T follicular helper cell (primary cell): ENCODE measurements around the gene RYR2.
"Not testable (repeated sequence)": the region's sequence is repeated elsewhere in the genome, so short reads cannot be mapped to it uniquely, and the experiment has no call there.

Experiments used
- DNase-seq: peaks from one replicate; pipeline ENCODE4 v3.0.0-alpha.2; 2020; ENCODE audit warnings: low read depth

The RYR2 gene

DNA sequence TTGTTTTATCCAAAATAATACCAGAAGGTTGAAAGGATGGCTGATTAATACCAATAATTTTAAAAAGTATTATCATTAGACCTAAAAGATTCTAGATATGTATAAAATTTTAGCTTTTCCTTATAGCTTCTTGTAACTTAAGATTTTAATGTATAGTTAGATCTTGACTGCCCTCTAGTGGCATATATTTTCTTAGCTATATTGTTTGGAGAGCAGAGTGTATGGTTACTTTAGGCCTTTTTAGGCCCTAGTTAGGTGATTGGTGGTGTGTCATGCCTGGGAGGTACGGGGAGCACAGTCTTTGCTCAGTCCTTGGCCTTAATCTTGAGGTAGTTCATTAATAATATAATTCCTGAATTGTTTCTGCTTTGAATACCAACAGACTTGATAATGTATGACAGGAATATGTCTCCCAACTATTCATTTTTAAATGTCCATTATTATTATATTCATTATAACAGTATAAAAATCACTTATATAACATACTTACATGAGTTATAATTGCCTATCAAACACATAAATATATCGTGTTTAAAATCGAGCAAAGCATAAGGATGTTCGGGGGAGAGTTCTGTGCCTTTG, 520.3 kb downstream of the RYR2 start:
- no peak for DNase-seq

DNA sequence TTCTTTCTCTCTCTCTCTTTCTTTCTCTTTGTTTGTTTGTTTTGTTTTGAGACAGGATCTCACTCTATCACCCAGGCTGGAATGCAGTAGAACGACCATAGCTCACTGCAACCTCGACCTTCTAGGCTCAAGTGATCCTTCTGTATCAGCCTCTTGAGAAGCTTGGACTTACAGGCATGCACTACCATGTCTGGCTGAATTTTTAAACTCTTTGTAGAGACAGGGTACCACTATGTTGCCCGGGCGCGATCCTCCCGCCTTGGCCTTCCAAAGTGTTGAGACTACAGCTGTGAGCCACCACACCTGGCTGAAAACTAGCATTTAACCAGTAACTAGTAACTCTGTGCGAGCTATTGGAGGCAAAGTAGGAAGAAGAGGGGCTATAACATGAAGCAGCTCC, 523.3 kb downstream of the RYR2 start:
- DNase-seq: no peak

DNA sequence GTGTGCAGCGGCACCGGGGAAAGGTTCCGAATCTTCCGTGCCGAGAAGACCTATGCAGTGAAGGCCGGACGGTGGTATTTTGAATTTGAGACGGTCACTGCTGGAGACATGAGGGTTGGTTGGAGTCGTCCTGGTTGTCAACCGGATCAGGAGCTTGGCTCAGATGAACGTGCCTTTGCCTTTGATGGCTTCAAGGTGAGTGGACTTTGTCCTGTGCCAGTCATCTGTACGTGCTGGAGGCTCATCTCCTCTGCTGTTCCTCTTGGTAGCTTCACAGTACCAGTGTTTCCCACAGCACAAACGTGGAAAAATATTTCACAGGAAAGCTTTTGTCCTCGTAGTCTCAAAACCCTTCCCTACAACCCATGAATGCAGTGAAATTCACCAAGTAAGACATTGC, 524.6 kb downstream of the RYR2 start:
- DNase-seq: no peak

DNA sequence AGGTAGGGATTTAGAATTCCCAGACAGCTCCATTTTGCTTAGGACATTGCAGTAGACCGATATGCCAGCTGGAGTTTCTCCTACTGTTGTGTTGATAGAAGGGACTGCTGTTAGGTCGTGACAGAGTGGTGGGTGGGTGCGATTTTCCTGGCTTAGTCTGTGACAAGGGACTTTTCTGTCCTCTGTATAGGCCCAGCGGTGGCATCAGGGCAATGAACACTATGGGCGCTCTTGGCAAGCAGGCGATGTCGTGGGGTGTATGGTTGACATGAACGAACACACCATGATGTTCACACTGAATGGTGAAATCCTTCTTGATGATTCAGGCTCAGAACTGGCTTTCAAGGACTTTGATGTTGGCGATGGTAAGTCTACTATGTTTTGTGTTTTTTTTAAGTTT, 527.0 kb downstream of the RYR2 start:
- no peak for DNase-seq

DNA sequence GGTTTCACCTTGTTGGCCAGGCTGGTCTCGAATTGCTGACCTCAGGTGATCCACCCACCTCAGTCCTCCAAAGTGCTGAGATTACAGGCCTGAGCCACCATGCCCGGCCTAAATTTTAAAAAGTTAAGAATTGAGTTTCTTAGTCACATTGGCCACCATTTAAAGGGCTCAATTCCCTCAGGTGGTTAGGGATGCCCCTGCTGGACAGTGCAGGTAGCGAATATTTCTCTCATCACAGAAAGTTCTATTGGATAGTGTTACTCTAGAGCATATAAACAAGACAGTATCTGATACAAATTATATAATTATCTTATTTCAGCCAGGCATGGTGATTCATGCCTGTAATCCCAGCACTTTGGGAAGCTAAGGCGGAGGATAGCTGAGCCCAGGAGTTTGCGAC, 528.5 kb downstream of the RYR2 start:
- no peak for DNase-seq

DNA sequence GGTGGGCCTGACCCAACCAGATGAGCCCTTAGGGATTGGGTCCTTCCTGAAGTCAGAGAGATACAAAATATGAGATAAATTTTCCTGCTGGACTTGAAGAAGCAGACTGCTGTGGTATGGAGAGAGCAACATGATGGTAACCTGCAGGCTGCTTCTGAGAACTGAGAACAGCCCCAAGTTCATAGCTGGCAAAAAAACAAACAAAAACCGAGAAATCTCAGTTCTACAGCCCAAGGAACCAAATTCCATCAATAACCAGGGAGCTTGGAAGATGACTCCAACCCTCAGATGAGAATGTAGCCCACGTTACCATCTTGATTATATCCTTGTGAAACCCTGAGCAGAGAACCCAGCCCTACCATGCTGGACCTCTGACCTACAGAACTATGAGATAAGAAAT, 532.6 kb downstream of the RYR2 start:
- no peak for DNase-seq

DNA sequence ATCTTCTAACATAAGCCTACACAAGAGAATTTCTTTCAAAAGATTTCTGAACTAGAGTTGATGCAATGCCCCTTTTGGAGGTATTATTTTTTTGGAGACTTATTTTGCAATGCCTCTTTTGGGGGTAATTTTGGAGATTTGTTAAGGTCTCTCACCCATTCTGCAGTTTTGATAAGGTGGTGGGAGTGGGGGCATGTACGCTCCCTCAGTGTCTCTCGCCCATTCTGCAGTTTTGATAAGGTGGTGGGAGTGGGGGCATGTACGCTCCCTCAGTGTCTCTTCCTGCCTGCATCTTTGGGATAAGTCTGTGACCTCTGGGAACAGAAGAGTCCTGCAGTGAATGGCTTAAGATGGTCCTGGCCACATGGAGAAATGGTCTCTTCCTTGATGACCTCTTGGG, 536.6 kb downstream of the RYR2 start:
- no peak for DNase-seq

DNA sequence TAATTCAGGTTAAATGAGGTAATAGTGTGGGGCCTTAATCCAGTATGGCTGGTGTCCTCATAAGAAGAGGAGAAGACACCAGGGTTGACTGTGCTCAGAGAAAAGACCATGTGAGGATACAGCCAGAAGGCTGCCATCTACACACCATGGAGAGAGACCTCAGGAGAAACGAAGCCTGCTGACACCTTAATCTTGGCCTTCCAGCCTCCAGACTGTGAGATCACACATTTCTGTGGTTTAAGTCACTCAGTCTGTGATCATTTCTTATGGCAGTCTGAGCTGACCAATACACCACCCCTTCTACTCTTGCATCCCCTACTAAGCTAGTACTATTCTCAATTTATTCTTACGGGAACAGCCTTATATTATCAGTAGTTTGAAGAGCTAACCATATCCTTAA, 538.7 kb downstream of the RYR2 start:
- no peak for DNase-seq

DNA sequence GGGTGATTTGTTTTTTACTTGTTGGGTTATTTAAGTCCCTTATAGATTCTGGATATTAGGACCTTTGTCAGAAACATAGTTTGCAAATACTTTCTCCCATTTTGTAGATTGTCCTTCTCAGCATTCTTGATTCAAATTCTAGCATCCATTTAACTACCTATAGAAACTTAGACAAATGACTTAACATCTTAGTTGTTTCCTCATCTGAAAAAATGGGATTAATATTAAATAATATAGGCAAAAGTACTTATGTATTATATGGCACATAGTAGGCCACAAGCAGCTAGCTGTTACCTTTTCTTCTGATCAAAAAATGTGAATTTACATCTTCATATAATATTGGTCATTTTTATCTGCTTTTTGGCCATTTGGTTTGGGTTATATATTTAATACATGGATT, 541.3 kb downstream of the RYR2 start:
- DNase-seq: no peak

DNA sequence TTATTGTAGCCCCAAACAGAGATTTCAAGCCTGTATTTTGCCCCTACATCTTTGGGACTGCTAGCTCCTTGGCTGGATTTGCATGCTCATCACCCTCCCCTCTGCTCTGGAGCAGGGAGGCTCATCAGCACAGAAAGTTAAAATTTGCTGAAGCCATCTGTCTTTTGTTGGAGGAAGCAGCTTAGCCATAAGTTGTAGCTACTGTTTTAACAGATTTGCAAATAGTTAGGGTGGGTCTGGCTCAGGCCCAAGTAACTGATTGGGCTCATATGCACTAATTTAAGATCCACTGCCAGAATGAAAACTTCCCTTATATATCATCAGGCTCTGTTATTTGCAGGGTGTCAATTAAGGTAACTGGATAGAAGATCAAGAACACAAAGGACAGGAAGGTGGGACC, 541.8 kb downstream of the RYR2 start:
- no peak for DNase-seq

DNA sequence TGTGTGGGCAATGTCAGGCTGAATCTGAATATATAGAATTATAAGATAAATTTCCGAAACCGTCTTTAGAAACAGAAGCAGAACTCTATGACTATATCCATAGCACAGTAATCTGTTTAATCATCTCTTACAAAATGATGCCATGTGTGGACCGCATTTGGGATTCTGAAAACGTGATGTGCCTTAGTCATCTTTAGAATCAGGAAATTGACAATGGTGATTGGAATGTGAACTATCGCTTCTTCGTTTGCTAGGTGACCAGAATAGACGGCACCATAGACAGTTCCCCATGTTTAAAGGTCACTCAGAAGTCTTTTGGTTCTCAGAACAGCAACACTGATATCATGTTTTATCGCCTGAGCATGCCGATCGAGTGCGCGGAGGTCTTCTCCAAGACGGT, 548.4 kb downstream of the RYR2 start:
- no peak for DNase-seq

DNA sequence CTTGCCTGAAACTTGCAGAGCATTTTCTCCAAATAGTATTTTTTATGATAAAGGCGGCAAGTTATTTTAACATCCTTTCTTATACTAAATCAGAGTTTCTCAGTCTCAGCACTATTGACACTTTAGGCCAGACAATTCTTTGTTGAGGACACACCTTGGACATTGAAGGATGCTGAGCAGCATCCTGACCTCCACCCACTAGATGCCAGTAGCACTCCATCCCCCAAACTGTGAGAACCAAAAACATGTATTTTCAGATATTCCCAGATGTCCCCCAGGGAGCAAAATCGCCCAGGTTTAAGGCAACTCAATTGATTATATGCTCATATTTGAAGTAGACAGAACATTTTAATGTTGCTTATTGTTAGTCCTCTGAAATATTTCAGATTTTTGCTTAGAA, 549.4 kb downstream of the RYR2 start:
- no peak for DNase-seq

DNA sequence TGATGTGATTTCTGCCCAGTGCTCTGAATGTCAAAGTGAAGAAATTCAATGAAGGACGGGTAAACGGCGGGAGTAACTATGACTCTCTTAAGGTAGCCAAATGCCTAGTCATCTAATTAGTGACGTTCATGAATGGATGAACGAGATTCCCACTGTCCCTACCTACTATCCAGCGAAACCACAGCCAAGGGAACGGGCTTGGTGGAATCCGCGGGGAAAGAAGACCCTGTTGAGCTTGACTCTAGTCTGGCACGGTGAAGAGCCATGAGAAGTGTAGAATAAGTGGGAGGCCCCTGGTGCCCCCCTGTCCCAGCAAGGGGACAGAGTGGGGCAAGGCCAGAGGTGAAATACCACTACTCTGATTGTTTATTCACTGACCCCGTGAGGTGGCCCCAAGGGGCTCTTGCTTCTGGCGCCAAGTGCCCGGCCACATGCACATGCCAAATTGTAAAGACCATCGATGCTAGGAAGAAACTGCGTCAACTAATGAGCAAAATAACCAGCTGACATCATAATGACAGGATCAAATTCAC, 561.1 kb downstream of the RYR2 start:
- not testable (repeated sequence) for DNase-seq

DNA sequence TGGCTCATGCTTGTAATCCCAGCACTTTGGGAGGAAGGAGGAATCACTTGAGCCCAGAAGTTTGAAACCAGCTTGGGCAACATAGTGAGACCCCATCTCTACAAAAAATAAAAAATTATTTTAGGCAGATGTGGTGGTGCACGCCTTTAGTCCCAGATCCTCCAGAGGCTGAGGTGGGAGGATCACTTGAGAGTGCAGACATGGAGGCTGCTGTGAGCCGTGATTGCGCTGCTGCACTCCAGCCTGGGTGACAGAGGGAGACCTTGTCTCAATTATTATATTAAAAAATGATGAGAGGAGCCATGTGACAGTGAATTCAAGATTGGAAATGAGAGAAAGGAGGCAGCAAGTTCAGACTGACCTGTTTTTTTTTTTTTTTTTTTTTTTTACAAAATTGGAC, 566.4 kb downstream of the RYR2 start:
- no peak for DNase-seq

DNA sequence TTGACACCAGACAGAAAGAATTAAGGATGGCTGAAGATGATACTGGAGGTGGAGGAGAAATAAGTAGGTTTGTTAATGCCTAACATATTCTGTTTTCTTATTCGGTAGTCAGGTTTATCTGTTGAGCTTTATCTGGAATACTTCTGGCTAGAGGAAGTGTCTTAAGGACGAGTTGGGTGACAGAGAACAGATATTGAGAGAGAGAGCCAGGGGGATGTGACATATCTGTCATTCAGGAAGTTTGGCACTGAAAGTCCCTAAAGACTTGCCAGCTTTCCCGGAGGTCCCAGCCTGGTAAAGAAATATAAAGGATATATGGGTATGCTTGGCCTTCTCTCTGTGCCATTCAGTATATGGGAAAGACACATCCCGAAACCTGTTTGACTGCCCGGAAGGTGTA, 568.2 kb downstream of the RYR2 start:
- no peak for DNase-seq

DNA sequence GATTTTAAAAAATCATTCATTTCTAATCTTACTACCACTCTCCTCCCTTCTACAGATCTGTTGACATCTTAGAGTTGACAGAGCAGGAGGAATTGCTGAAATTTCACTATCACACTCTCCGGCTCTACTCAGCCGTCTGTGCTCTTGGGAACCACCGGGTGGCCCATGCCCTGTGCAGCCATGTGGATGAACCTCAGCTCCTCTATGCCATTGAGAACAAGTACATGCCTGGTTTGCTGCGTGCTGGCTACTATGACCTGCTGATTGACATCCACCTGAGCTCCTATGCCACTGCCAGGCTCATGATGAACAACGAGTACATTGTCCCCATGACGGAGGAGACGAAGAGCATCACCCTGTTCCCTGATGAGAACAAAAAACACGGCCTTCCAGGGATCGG, 572.0 kb downstream of the RYR2 start:
- DNase-seq: no peak

DNA sequence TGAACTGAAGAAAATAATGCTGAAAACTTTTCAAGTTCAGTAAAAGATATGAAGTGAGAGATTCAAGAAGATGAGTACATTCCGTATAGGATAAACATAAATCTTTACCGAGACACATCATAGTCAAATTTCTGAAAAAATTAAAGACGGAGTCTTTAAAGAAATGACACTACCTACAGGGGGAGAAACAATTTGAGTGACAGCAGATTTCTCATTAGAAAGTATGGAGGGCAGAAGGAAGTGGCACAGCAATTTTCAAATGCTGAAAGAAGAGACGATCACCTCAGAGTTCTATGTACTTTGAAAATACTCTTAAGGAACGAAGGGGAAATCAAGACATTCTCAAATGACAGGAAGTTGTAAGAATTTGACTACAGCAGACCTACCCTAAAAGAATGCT, 577.6 kb downstream of the RYR2 start:
- DNase-seq: no peak

DNA sequence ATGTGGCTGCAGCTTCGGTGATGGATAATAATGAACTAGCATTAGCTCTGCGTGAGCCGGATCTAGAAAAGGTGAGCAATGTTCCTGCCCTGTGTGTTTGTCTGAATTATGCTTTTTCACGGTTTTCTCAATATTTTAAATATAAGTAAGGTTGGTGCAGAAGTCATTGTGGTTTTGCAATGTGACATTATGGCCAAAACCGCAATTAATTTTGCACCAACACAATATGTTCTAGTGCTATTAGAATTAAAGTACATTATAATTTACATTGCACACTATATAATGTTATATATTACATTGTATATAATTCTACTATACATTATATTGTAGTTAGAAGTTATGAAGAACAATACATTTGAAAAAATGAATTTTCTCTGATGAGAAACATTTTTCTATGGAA, 592.9 kb downstream of the RYR2 start:
- DNase-seq: no peak

DNA sequence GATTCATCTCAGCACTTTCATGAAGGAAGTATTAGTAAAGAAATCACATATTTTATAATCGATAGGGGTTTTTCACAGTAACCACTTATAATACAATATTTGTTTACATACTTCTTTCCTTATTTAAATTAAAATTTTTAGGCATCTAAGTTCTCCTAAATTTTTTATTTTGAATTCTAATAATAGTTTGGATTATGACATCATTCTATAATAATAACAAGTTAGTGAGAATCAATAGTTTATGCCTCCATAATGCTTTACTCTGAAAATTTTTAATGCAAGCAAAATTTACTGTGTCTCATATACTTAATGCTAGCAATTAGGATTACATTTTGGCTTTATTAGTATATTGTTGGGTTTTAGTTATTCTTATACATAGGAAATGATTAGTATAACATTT, 596.6 kb downstream of the RYR2 start:
- DNase-seq: no peak

DNA sequence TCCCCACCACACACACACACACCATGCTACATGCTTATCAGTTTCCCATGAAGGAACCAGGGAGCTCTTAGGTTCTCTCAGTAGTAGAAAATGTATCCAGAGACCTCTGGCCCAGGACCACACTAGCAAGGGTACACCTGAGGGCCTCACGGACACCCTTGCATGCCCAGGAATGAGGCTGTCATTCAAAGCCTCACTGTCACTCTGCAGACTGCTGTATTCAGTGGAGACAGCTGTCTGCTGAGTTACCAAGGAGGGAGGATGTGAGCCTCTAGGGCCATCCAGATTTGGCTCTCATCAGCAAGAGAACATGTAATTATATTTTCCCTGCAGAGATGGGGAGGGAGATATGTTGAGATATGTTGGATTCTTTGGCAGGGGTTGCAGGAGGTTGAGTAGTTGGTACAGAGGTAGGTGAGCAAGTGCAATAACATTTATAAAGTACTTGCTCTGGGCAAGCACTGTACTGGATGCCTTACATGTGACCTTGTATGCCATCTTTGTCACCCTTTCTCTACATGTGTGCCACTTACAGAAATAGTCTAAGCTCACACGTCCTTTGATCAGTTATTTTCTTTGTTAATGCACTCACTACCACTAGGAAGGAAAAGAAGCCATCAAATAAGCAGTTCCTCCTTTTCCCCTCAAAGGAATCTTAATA, 598.2 kb downstream of the RYR2 start:
- DNase-seq: no peak

DNA sequence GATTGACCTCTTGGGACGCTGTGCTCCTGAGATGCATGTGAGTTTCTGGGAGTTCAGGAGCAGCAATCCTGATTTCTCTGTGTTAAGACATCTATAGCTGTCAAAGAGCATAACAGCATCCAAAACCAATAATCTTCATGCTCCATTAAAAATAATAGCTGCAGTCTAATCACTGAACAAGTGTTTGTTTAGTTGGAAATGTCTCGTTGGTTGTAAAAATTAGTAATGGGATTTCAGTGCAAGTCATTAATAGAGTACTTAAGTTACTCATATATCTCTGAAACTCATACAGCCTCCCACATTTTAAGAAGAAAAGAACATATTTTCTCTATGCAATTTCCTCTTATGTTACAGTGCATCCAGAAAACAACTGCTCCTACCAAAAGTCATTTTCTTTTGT, 599.0 kb downstream of the RYR2 start:
- DNase-seq: no peak

DNA sequence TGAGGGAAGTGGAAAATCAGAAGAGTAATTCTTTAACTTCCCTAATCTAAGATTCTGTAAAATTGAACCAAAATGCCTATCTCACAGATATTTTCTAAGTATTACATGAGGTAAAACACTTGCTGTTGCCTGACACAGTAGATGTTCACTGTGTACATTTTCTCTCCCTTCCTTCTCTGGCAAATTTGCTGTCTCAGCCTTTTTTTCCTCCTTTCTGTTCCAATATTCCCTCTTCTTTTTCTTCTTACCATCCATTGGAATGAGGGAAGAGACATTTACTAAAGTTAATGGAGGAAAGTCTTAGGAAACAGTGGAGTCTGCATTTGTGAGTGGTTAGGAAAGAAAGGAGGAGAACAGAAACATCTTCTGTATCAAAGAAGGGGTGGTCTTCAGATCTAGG, 608.8 kb downstream of the RYR2 start:
- DNase-seq: no peak

DNA sequence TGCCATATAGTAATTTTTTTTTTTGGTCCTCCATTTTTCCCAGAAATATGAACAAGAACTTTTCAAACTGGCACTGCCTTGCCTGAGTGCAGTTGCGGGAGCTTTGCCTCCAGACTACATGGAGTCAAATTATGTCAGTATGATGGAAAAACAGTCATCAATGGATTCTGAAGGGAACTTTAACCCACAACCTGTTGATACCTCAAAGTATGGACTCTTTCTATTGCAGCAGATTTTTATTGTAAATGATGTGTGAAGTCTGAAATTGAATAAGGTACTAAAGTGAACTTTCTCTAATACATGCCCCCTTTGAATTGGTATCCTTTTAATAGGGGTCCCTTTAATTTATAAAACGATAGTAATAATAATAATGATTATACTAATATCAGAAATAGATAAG, 613.8 kb downstream of the RYR2 start:
- DNase-seq: no peak

DNA sequence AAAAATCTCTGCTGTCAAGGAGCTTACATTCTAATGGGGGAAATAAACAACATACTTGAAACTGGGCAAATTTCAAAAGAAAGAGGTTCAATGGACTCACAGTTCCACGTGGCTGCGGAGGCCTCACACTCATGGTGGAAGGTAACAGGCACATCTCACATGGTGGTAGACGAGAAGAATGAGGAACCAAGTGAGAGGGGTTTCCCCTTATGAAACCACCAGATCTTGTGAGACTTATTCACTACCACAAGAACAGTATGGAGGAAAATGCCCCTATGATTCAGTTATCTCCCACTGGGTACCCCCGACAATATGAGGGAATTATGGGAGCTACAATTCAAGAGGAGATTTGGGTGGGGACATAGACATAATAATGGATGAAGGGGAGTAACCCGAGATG, 622.4 kb downstream of the RYR2 start:
- DNase-seq: no peak
